ENCODE data around the gene TMEM271.

TMEM271 gene

DNA sequence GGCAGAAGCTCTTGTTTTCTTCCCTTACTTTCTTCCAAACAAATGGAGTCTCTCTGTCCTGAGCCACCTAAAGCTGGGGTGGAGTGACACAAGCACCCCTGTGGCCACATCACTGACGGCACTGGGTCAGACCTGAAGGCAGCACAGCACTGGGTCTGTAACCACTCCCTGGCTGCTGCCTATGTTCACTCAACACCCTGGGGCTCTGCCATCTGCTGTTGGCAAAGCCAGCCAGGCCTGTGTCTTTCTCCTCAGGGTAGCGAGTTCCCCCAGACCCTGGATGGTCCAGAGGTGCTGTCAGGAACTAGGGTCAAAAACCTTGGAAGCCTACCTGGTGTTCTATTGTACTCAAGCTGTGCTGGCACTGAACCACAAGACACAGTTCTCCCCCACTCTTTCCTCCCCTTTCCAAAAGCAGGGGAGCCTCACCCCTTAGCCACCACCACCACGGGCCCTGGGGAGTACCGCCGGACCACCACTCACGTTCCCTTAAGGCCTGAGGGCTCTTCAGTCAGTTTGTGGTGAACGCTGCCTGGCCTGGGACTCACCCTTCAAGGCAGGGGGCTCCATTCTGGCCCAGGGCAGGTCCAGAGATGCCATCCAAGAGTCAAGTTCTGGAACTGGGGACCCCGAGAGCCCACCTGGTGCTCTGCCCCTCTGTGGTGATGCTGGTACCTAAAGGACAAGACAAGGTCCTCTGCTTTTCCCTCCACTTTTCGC, 31.5 kb downstream of the TMEM271 start:
- peaks cover 0 to 5% (median 0%) of the 10 kb centered on the region in 5 donors for H3K27me3 ChIP-seq (ENCODE audit: control insufficient read depth in 5 of 5, insufficient read depth in 4 of 5, low read length in 5 of 5)
- H3K9me3 ChIP-seq (ENCODE audit: control insufficient read depth in 5 of 5, low read length in 5 of 5) = no peaks in the 10 kb centered on the region
- no peak overlapping the region for H3K9ac ChIP-seq (ENCODE audit: low read length in 5 of 5)
- no peaks in the 10 kb centered on the region for H3K4me1 ChIP-seq (ENCODE audit: control insufficient read depth in 5 of 5, insufficient read depth in 5 of 5, low read length in 5 of 5)
- no peak overlapping the region for H3K4me3 ChIP-seq (ENCODE audit: low read depth in 1 of 5, low read length in 5 of 5)
- H3K36me3 ChIP-seq (ENCODE audit: control insufficient read depth in 5 of 5, insufficient read depth in 5 of 5, low read length in 5 of 5) = peaks cover 0 to under 1% (median 0%) of the 10 kb centered on the region in 5 donors
- H3K27ac ChIP-seq (ENCODE audit: low read depth, low read length) = no peak overlapping the region

DNA sequence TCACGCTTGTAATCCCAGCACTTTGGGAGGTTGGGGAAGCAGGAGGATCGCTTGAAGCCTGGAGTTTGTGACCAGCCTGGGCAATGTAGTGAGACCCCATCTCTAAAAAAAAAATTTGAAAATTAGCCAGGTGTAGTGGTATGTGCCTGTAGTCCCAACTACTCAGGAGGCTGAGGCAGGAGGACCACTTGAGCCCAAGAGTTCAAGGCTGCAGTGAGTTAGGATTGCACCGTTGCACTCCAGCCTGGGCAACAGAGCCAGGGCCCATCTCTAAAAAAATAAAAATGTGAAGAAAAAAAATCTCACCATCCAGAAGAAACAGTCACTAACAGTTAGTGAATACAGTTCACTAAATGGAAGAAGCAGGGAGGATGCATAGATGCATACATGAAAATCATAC, 34.8 kb downstream of the TMEM271 start:
- no peak overlapping the region for H3K27ac ChIP-seq (ENCODE audit: low read depth, low read length)
- no peaks in the 10 kb centered on the region for H3K9me3 ChIP-seq (ENCODE audit: control insufficient read depth in 5 of 5, low read length in 5 of 5)
- H3K9ac ChIP-seq (ENCODE audit: low read length in 5 of 5) = no peak overlapping the region
- H3K27me3 ChIP-seq (ENCODE audit: control insufficient read depth in 5 of 5, insufficient read depth in 4 of 5, low read length in 5 of 5) = no peaks in the 10 kb centered on the region
- no peaks in the 10 kb centered on the region for H3K4me1 ChIP-seq (ENCODE audit: control insufficient read depth in 5 of 5, insufficient read depth in 5 of 5, low read length in 5 of 5)
- peaks cover 6 to 30% (median 22%) of the 10 kb centered on the region in 5 donors for H3K36me3 ChIP-seq (ENCODE audit: control insufficient read depth in 5 of 5, insufficient read depth in 5 of 5, low read length in 5 of 5)
- no peak overlapping the region for H3K4me3 ChIP-seq (ENCODE audit: low read depth in 1 of 5, low read length in 5 of 5)

DNA sequence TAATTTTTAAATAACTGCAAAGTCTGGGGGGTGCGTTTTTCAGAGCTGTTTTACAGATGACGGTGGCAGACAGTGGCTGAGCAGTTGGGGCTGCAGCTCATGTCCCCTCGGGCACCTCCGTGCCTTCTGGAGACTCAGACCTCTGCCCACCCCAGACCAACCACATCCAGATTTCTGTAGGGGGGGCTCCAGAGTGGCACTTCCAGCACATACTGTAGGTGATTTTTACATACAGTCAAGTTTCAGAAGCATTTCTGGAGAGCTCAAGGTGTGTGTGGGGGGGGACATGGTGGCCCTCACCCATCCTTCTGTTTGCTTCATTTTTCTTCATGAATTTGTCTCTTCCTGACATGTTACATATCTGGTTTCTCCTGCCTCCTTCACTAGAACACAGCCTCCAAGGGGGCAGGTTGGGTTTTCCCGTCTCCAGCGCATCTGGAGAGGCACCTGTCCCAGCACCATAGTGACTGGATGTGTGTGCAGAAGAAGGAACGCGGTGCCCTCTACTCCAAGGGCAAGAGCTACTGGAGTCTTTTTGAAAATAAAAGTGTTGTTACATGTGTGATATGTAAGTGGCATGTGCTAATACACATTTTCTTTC, 37.5 kb downstream of the TMEM271 start:
- H3K36me3 ChIP-seq (ENCODE audit: control insufficient read depth in 5 of 5, insufficient read depth in 5 of 5, low read length in 5 of 5) = peaks cover 6 to 56% (median 48%) of the 10 kb centered on the region in 5 donors

DNA sequence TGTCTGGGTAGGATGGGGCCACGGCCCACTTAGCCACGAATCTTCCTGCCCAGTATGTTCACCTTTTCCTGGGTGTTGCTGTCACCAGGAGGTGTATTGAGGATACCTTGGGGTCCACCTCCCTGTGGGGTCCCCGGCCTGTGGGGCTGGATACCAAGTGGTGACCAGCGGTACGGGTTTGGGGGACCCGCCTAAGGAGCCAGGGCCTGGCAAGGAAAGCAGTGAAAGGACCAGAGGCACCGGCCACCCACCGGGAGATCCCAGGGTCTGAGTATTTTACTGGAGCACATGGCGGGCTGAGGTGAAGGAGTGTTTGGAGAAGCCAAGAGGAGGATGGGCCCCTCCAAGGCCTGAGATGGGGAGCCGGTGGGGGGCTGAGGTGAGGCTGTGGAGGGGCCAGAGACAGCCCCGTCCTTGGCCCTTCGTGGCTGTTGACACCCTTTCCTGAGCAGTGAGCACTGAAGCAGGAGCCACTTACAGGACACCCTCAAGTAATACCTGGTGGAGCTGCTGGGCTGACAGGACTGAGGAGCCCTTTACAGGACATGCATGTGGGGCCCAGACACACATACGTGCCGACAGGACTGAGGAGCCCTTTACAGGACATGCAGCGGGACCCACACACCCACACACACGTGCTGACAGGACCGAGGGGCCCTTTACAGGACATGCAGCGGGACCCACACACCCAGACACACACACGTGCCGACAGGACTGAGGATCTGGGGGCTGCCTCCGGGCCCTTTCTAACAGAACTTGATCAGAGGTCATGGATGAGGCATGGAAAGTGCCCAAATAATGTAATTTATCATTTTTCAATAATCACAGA, 38.4 kb downstream of the TMEM271 start:
- H3K27ac ChIP-seq (ENCODE audit: low read depth, low read length) = no peak overlapping the region
- H3K36me3 ChIP-seq (ENCODE audit: control insufficient read depth in 5 of 5, insufficient read depth in 5 of 5, low read length in 5 of 5) = peaks cover 6 to 66% (median 56%) of the 10 kb centered on the region in 5 donors
- H3K9me3 ChIP-seq (ENCODE audit: control insufficient read depth in 5 of 5, low read length in 5 of 5) = no peaks in the 10 kb centered on the region
- H3K9ac ChIP-seq (ENCODE audit: low read length in 5 of 5) = no peak overlapping the region
- H3K4me3 ChIP-seq (ENCODE audit: low read depth in 1 of 5, low read length in 5 of 5) = no peak overlapping the region
- H3K4me1 ChIP-seq (ENCODE audit: control insufficient read depth in 5 of 5, insufficient read depth in 5 of 5, low read length in 5 of 5) = no peaks in the 10 kb centered on the region
- H3K27me3 ChIP-seq (ENCODE audit: control insufficient read depth in 5 of 5, insufficient read depth in 4 of 5, low read length in 5 of 5) = no peaks in the 10 kb centered on the region

More for the DNA sequence above, 37.5 kb downstream of the TMEM271 start:
- Histone ChIP-seq H3K4me1 (ENCODE audit: control insufficient read depth in 5 of 5, insufficient read depth in 5 of 5, low read length in 5 of 5) (no peaks in the 10 kb centered on the region), H3K9ac (ENCODE audit: low read length in 5 of 5) (no peak overlapping the region), H3K27me3 (ENCODE audit: control insufficient read depth in 5 of 5, insufficient read depth in 4 of 5, low read length in 5 of 5) (no peaks in the 10 kb centered on the region), H3K4me3 (ENCODE audit: low read depth in 1 of 5, low read length in 5 of 5) (no peak overlapping the region), H3K9me3 (ENCODE audit: control insufficient read depth in 5 of 5, low read length in 5 of 5) (no peaks in the 10 kb centered on the region), H3K27ac (ENCODE audit: low read depth, low read length) (no peak overlapping the region)

DNA sequence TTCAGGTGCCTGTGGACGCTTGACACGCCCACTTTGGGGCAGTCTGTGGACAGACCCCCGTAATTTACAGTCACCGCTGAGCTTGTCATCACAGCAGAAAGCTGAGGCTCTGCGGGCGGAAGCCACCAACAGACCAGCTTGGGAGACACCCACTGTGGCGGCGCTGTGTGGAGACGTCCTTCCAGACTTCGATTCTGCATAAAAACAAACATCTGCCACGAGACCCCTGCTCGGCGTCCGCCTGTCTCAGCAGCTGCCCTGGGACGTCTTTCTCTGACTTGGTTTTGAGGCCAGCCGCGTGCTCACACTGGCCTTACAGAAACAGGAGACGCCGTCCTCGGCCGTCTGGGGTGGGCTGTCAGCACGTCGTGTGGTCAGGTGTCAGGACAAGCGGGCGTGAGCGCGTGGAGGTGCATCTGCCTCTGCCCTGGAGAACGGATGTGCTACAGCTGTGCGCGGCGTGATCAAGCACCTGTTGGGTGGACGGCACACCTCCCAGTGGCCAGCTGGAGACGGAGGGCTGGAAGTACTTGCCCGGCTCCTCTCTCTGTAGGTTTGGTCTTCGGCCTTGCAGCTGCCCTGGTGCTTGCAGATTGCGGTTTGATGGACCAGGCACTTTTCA, 39.6 kb downstream of the TMEM271 start:
- Histone ChIP-seq H3K27ac (ENCODE audit: low read depth, low read length) (no peak overlapping the region), H3K4me1 (ENCODE audit: control insufficient read depth in 5 of 5, insufficient read depth in 5 of 5, low read length in 5 of 5) (no peaks in the 10 kb centered on the region), H3K27me3 (ENCODE audit: control insufficient read depth in 5 of 5, insufficient read depth in 4 of 5, low read length in 5 of 5) (no peaks in the 10 kb centered on the region), H3K9me3 (ENCODE audit: control insufficient read depth in 5 of 5, low read length in 5 of 5) (no peaks in the 10 kb centered on the region), H3K4me3 (ENCODE audit: low read depth in 1 of 5, low read length in 5 of 5) (no peak overlapping the region), H3K36me3 (ENCODE audit: control insufficient read depth in 5 of 5, insufficient read depth in 5 of 5, low read length in 5 of 5) (peaks cover 6 to 78% (median 68%) of the 10 kb centered on the region in 5 donors), H3K9ac (ENCODE audit: low read length in 5 of 5) (no peak overlapping the region)

DNA sequence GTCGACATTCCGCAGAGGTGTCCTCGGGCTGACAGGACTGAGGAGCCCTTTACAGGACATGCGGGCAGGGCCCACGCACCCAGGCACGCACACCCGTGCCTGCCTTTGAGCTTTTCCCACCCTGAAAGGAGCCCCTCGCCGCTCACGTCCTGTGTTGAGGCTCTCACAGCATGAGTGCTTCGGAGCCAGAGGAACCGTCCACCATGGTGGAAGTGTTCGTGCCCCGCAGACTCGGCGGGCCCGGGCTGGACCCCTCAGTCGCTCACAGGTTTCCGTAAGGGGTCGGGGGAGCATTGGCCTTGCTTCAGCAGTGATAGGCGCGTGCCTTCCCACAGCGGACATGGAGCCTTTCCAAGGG, 40.2 kb downstream of the TMEM271 start:
- H3K9ac ChIP-seq (ENCODE audit: low read length in 5 of 5) = no peak overlapping the region
- H3K27ac ChIP-seq (ENCODE audit: low read depth, low read length) = no peak overlapping the region
- H3K27me3 ChIP-seq (ENCODE audit: control insufficient read depth in 5 of 5, insufficient read depth in 4 of 5, low read length in 5 of 5) = no peaks in the 10 kb centered on the region
- no peaks in the 10 kb centered on the region for H3K9me3 ChIP-seq (ENCODE audit: control insufficient read depth in 5 of 5, low read length in 5 of 5)
- H3K4me3 ChIP-seq (ENCODE audit: low read depth in 1 of 5, low read length in 5 of 5) = no peak overlapping the region
- H3K4me1 ChIP-seq (ENCODE audit: control insufficient read depth in 5 of 5, insufficient read depth in 5 of 5, low read length in 5 of 5) = no peaks in the 10 kb centered on the region
- H3K36me3 ChIP-seq (ENCODE audit: control insufficient read depth in 5 of 5, insufficient read depth in 5 of 5, low read length in 5 of 5) = peaks cover 6 to 84% (median 73%) of the 10 kb centered on the region in 5 donors

DNA sequence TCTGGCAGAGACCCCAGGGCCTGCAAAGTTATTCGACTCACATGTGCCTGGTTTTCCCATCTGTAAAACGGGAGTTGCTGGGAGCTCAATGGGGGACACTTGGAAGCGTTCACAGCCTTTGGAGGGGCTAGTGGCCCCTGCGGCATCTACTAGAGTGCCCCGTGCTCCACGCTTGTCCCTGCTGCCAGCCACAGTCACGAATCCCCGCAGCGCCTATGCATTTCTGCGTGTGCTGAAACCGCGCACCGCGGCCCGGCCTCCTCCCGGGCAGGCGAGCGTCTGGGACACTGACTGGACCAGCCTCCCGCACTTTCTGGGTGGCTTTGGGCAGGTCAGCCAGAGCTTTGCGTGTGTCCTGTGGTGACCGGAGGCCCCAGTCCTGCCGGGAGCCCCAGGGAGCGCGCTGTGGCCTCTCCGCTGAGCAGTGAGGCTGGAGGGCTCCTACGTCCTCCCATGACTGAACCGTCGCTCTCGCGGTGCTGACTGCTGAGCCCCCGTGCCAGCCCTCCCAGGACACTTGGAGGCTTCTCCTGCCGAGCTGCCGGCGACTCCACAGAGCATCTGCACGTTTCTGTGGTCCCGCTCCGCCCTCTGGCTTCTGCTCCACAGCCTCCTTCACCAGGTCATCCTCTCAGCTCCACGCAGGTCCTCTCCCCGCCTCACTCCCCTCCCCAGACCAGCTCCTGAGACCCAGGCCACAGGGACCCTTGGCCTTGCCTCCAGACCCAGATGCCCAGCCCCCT, 40.7 kb downstream of the TMEM271 start:
- H3K4me1 ChIP-seq (ENCODE audit: control insufficient read depth in 5 of 5, insufficient read depth in 5 of 5, low read length in 5 of 5) = no peaks in the 10 kb centered on the region
- peaks cover 9 to 89% (median 78%) of the 10 kb centered on the region in 5 donors for H3K36me3 ChIP-seq (ENCODE audit: control insufficient read depth in 5 of 5, insufficient read depth in 5 of 5, low read length in 5 of 5)

DNA sequence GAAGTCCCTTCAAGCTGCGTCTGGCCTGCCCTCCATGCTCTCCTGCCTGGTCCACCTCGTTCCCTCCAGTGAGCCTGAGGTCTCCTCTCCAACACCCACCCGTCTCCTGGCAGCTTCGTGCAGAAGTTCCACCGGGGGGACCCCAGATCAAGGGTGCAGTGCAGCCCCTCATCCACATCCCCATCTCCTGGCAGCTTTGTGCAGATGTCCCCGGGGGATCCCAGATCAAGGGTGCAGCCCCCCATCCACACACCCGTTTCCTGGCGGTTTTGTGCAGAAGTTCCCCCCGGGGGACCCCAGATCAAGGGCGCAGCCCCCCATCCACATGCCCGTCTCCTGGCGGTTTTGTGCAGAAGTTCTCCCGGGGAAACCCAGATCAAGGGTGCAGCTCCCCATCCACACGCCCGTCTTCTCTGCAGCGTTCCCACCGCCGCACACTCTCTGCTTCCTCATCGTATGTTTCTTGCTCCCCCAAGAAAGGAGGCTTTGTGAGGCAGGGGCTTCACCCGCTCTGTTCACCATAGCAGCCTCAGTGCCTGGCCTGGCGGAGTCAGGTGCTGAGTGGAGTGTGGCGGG, 41.4 kb downstream of the TMEM271 start:
- Histone ChIP-seq H3K27ac (ENCODE audit: low read depth, low read length) (no peak overlapping the region), H3K4me3 (ENCODE audit: low read depth in 1 of 5, low read length in 5 of 5) (no peak overlapping the region), H3K36me3 (ENCODE audit: control insufficient read depth in 5 of 5, insufficient read depth in 5 of 5, low read length in 5 of 5) (peaks cover 10 to 96% (median 85%) of the 10 kb centered on the region in 5 donors), H3K9me3 (ENCODE audit: control insufficient read depth in 5 of 5, low read length in 5 of 5) (no peaks in the 10 kb centered on the region), H3K9ac (ENCODE audit: low read length in 5 of 5) (no peak overlapping the region), H3K27me3 (ENCODE audit: control insufficient read depth in 5 of 5, insufficient read depth in 4 of 5, low read length in 5 of 5) (no peaks in the 10 kb centered on the region), H3K4me1 (ENCODE audit: control insufficient read depth in 5 of 5, insufficient read depth in 5 of 5, low read length in 5 of 5) (no peaks in the 10 kb centered on the region)

More for the DNA sequence above, 40.7 kb downstream of the TMEM271 start:
- Histone ChIP-seq H3K9ac (ENCODE audit: low read length in 5 of 5) (no peak overlapping the region), H3K4me3 (ENCODE audit: low read depth in 1 of 5, low read length in 5 of 5) (no peak overlapping the region), H3K27ac (ENCODE audit: low read depth, low read length) (no peak overlapping the region), H3K27me3 (ENCODE audit: control insufficient read depth in 5 of 5, insufficient read depth in 4 of 5, low read length in 5 of 5) (no peaks in the 10 kb centered on the region), H3K9me3 (ENCODE audit: control insufficient read depth in 5 of 5, low read length in 5 of 5) (no peaks in the 10 kb centered on the region)

DNA sequence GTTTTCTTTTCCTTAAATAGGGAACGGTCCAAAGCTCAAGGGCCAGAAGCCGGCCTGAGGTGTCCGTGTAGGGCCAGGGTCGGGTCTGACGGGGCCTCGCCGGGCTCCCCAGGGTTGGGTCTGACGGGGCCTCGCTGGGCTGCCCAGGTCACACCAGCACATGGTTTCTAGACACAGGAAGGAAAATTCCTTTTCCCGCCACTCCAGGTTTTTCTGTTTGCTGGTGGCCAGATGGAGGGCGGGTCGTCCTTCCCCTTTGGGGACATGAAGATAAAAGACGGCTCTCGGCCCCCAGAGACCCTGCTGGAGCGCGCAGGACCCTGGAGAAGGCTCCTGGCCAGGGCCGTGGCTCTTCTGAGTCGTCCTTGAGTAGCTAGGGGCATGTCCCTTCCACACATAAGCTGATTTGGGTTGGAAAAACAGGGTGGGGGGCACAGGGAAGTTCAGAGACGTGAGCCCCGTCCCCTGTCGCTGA, 42.0 kb downstream of the TMEM271 start:
- H3K4me3 ChIP-seq (ENCODE audit: low read depth in 1 of 5, low read length in 5 of 5) = no peak overlapping the region
- no peaks in the 10 kb centered on the region for H3K27me3 ChIP-seq (ENCODE audit: control insufficient read depth in 5 of 5, insufficient read depth in 4 of 5, low read length in 5 of 5)
- H3K36me3 ChIP-seq (ENCODE audit: control insufficient read depth in 5 of 5, insufficient read depth in 5 of 5, low read length in 5 of 5) = peaks cover 5 to 98% (median 86%) of the 10 kb centered on the region in 5 donors
- H3K9ac ChIP-seq (ENCODE audit: low read length in 5 of 5) = no peak overlapping the region
- H3K27ac ChIP-seq (ENCODE audit: low read depth, low read length) = no peak overlapping the region
- H3K9me3 ChIP-seq (ENCODE audit: control insufficient read depth in 5 of 5, low read length in 5 of 5) = no peaks in the 10 kb centered on the region
- H3K4me1 ChIP-seq (ENCODE audit: control insufficient read depth in 5 of 5, insufficient read depth in 5 of 5, low read length in 5 of 5) = no peaks in the 10 kb centered on the region
